ENCODE data around the gene SNAPC4. TPM values are rescaled to one million over a fixed set of nuclear protein-coding genes. Genes with fewer than 3 reads are reported as not detected.
A peak's percentile ranks its signal among the peaks of the same experiment; 100 is the strongest.

The SNAPC4 gene
- total and polyA plus RNA-seq, 9 of the 15 experiments (the other 6 are each of a cell fraction or from before 2014, with no cell fraction given), result 0.21 to 21.8 (median 8.8) TPM

DNA sequence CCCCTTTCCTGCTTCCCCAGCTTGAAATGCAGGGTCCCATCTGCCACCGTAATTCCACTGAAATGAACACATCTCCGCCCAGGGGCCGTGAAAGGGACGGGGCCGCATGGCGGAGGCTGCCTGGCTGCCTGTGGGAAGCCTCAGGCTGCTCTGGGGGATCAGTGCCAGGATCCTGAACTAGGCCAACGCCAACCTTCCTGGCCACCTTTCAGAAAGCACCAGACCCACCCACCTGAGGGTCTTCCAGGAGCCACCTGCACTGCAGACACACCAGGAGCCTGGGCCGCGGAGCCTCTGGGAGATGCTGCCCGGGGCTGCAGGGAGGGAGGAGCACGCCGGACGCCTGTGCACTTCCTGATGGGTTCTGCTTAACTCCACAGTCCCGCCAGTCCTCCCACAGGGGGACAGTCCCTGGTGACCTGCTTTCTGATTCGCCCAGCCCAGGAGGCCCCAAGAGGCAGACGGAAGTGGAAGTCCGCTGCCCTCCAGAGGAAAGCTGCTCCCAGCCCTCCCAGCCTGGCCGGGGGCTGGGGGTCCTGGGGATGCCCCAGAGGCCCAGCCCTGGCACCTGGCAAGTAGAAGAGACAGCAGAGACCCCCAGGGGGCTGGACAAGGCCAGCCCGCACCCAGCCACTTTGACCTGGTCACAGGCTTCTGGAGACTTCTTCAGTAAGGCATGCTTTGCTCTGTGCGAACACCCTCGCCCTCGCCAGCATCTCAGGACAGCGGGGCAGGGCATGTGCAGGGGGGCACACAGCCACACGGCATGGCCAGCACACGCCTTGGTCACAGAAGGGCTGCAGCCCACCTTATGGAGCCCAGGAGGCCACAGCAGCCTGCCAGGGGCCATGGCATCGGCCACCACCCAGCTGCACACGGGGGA is 26.4 kb downstream of the SNAPC4 start, which contains the start of gene CARD9 (continued):
- TF ChIP-seq SMARCA4 (IDR thresholded peaks at IDR 0.05) (no peak), ZBTB7A (IDR thresholded peaks at IDR 0.05; ENCODE audit: borderline replicate concordance, control insufficient read depth, low read depth, low read length) (peak; percentile 75), MED1 (CRISPR knock-in tag; IDR thresholded peaks at IDR 0.05; ENCODE audit: borderline replicate concordance) (no peak), FOXK1 (CRISPR knock-in tag; IDR thresholded peaks at IDR 0.05; ENCODE audit: borderline replicate concordance) (no peak), CBX3 (IDR thresholded peaks at IDR 0.05; ENCODE audit: borderline replicate concordance in 1 of 2, low read length in 2 of 2) (no peak), PCBP1 (IDR thresholded peaks at IDR 0.05; ENCODE audit: low read depth, low read length, poor library complexity, severe bottlenecking) (no peak), PHB2 (IDR thresholded peaks at IDR 0.05; ENCODE audit: low read depth) (no peak), PTBP1 (IDR thresholded peaks at IDR 0.05; ENCODE audit: low read depth, low read length) (no peak), RFX7 (CRISPR knock-in tag; IDR thresholded peaks at IDR 0.05) (no peak), KDM4B (IDR thresholded peaks at IDR 0.05; ENCODE audit: borderline replicate concordance in 2 of 2, low read depth in 1 of 2) (no peak; a peak in 1 of 4 replicates), RB1 (IDR thresholded peaks at IDR 0.05; ENCODE audit: low read depth) (no peak), MEF2A (IDR thresholded peaks at IDR 0.05; ENCODE audit: control insufficient read depth, low read depth, low read length) (no peak), STAT5B (CRISPR knock-in tag; IDR thresholded peaks at IDR 0.05) (no peak), HDAC6 (IDR thresholded peaks at IDR 0.05; ENCODE audit: low read depth, low read length) (no peak), FOXJ3 (CRISPR knock-in tag; IDR thresholded peaks at IDR 0.05) (no peak), NFXL1 (CRISPR knock-in tag; IDR thresholded peaks at IDR 0.05) (no peak)
- TF ChIP-seq, protein P1, sequence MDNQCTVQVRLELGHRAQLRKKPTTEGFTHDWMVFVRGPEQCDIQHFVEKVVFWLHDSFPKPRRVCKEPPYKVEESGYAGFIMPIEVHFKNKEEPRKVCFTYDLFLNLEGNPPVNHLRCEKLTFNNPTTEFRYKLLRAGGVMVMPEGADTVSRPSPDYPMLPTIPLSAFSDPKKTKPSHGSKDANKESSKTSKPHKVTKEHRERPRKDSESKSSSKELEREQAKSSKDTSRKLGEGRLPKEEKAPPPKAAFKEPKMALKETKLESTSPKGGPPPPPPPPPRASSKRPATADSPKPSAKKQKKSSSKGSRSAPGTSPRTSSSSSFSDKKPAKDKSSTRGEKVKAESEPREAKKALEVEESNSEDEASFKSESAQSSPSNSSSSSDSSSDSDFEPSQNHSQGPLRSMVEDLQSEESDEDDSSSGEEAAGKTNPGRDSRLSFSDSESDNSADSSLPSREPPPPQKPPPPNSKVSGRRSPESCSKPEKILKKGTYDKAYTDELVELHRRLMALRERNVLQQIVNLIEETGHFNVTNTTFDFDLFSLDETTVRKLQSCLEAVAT (IDR thresholded peaks at IDR 0.05), result no peak
- TF ChIP-seq, protein P2, sequence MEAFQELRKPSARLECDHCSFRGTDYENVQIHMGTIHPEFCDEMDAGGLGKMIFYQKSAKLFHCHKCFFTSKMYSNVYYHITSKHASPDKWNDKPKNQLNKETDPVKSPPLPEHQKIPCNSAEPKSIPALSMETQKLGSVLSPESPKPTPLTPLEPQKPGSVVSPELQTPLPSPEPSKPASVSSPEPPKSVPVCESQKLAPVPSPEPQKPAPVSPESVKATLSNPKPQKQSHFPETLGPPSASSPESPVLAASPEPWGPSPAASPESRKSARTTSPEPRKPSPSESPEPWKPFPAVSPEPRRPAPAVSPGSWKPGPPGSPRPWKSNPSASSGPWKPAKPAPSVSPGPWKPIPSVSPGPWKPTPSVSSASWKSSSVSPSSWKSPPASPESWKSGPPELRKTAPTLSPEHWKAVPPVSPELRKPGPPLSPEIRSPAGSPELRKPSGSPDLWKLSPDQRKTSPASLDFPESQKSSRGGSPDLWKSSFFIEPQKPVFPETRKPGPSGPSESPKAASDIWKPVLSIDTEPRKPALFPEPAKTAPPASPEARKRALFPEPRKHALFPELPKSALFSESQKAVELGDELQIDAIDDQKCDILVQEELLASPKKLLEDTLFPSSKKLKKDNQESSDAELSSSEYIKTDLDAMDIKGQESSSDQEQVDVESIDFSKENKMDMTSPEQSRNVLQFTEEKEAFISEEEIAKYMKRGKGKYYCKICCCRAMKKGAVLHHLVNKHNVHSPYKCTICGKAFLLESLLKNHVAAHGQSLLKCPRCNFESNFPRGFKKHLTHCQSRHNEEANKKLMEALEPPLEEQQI (IDR thresholded peaks at IDR 0.05), result no peak
- TF ChIP-seq, protein P3, sequence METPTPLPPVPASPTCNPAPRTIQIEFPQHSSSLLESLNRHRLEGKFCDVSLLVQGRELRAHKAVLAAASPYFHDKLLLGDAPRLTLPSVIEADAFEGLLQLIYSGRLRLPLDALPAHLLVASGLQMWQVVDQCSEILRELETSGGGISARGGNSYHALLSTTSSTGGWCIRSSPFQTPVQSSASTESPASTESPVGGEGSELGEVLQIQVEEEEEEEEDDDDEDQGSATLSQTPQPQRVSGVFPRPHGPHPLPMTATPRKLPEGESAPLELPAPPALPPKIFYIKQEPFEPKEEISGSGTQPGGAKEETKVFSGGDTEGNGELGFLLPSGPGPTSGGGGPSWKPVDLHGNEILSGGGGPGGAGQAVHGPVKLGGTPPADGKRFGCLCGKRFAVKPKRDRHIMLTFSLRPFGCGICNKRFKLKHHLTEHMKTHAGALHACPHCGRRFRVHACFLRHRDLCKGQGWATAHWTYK (CRISPR knock-in tag; IDR thresholded peaks at IDR 0.05), result no peak
- TF ChIP-seq, protein P4, sequence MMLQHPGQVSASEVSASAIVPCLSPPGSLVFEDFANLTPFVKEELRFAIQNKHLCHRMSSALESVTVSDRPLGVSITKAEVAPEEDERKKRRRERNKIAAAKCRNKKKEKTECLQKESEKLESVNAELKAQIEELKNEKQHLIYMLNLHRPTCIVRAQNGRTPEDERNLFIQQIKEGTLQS (IDR thresholded peaks at IDR 0.05), result no peak
- TF ChIP-seq, protein P4 (CRISPR knock-in tag; conservative IDR thresholded peaks at IDR 0.05), result no peak
